Chondrocyte (in vitro differentiated cells): ENCODE data around the gene LDOC1. TPM values are rescaled to one million over a fixed set of nuclear protein-coding genes. Genes with fewer than 3 reads are reported as not detected.
"Not testable (repeated sequence)": the region's sequence is repeated elsewhere in the genome, so short reads cannot be mapped to it uniquely, and the experiment has no call there.

Experiments
- DNase-seq: peaks from one replicate; pipeline ENCODE4 v3.0.0; 2021; ENCODE audit warnings: mixed read lengths, low spot score
- H3K27ac Mint-ChIP-seq: one replicate; pipeline ENCODE4 v1.8.0; 2021; ENCODE audit warnings: mild to moderate bottlenecking, moderate library complexity, mixed read lengths; ENCODE audit not compliant: unreplicated experiment
- H3K27me3 Mint-ChIP-seq: 2 replicates; pipeline ENCODE4 v1.8.0; 2021; ENCODE audit warnings: low read depth, mixed read lengths
- H3K36me3 Mint-ChIP-seq: 2 replicates; pipeline ENCODE4 v1.8.0; 2021; ENCODE audit warnings: low read depth, mixed read lengths
- H3K4me1 Mint-ChIP-seq: 2 replicates; pipeline ENCODE4 v1.8.0; 2021; ENCODE audit warnings: low read depth, mild to moderate bottlenecking, mixed read lengths
- H3K4me3 Mint-ChIP-seq: one replicate; pipeline ENCODE4 v1.8.0; 2021; ENCODE audit warnings: mild to moderate bottlenecking, moderate library complexity, mixed read lengths; ENCODE audit not compliant: unreplicated experiment
- H3K9me3 Mint-ChIP-seq: 2 replicates; pipeline ENCODE4 v1.8.0; 2021; ENCODE audit warnings: low read depth, mixed read lengths
- total RNA-seq: library from RNA; stranded (reverse); gene quantifications from 3 replicates; pipeline ENCODE4 v1.2.1, GENCODE V29; 2021
- TF ChIP-seq, protein P1 (sequence below): fragments of 200-600 bp; sonication (generic); IDR thresholded peaks from 2 replicates; pipeline ENCODE4 v1.5.0; 2021; ENCODE audit warnings: antibody characterized with exemption, mild to moderate bottlenecking, moderate library complexity

Gene LDOC1
- total RNA-seq, 1 donor from 2014 or later = 28.6 TPM

DNA sequence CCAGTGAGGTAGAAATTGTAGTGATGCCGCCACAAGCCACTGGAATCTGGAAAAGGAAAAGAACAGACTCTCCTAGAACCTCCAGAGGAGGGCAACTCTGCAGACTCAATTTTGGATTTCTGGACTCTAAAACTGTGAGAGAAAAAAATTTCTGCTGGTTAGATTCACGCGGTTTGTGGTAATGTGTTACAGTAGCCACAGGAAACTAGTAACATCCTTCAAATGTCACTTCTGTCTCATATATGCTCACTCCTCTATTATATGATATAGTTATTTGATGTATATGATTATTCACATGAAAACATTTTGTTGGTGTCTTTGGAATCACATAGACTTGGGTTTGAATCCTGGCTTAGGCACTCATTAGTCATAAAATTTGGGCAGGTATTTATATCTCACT lies 18.8 kb downstream of the LDOC1 start:
- H3K36me3 Mint-ChIP-seq = no peaks in the 10 kb centered on the region
- H3K27me3 Mint-ChIP-seq = no peaks in the 10 kb centered on the region
- TF ChIP-seq, protein P1, sequence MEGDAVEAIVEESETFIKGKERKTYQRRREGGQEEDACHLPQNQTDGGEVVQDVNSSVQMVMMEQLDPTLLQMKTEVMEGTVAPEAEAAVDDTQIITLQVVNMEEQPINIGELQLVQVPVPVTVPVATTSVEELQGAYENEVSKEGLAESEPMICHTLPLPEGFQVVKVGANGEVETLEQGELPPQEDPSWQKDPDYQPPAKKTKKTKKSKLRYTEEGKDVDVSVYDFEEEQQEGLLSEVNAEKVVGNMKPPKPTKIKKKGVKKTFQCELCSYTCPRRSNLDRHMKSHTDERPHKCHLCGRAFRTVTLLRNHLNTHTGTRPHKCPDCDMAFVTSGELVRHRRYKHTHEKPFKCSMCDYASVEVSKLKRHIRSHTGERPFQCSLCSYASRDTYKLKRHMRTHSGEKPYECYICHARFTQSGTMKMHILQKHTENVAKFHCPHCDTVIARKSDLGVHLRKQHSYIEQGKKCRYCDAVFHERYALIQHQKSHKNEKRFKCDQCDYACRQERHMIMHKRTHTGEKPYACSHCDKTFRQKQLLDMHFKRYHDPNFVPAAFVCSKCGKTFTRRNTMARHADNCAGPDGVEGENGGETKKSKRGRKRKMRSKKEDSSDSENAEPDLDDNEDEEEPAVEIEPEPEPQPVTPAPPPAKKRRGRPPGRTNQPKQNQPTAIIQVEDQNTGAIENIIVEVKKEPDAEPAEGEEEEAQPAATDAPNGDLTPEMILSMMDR = no peak
- no peak overlapping the region for H3K4me3 Mint-ChIP-seq
- no peak for DNase-seq
- no peaks in the 10 kb centered on the region for H3K4me1 Mint-ChIP-seq
- no peak overlapping the region for H3K27ac Mint-ChIP-seq
- peaks cover 16% of the 10 kb centered on the region for H3K9me3 Mint-ChIP-seq

- H3K4me1 Mint-ChIP-seq, DNase-seq, H3K27me3 Mint-ChIP-seq, H3K36me3 Mint-ChIP-seq, H3K4me3 Mint-ChIP-seq, H3K27ac Mint-ChIP-seq: not testable (repeated sequence)
- peaks cover 32% of the 10 kb centered on the region for H3K9me3 Mint-ChIP-seq
Measured at GRCh38 chrX:141155231-141155630, 21.7 kb downstream of the LDOC1 start.

DNA sequence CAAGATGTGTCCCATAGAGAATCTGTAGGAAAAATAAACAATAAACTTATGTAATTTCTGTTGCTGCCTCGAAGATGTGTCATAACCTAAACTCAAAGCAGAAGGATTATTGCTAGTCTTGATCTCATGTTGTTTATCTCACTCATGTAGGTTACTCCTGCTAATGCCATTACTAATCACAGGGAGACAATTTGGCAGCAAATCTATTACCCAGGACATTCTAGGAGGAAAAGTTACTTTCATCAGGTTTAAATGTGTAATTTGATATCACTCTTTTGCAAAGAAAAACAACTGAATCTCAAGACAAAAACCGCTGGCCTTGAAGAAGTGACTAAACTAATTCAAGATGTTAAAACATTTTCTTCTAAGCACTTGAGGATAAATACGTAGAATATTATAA lies 34.0 kb downstream of the LDOC1 start:
- no peaks in the 10 kb centered on the region for H3K27me3 Mint-ChIP-seq
- H3K9me3 Mint-ChIP-seq = peaks cover 32% of the 10 kb centered on the region
- no peak overlapping the region for H3K4me3 Mint-ChIP-seq
- H3K27ac Mint-ChIP-seq = no peak overlapping the region
- no peak for DNase-seq
- H3K36me3 Mint-ChIP-seq = no peaks in the 10 kb centered on the region
- TF ChIP-seq, protein P1 = no peak
- no peaks in the 10 kb centered on the region for H3K4me1 Mint-ChIP-seq

- Mint-ChIP-seq H3K4me1 (no peaks in the 10 kb centered on the region), H3K27me3 (no peaks in the 10 kb centered on the region), H3K4me3 (no peak overlapping the region), H3K36me3 (no peaks in the 10 kb centered on the region), H3K27ac (no peak overlapping the region), H3K9me3 (peaks cover 6% of the 10 kb centered on the region)
- DNase-seq = no peak
- TF ChIP-seq, protein P1 = no peak
Measured at GRCh38 chrX:141133272-141133671, 43.7 kb downstream of the LDOC1 start.

DNA sequence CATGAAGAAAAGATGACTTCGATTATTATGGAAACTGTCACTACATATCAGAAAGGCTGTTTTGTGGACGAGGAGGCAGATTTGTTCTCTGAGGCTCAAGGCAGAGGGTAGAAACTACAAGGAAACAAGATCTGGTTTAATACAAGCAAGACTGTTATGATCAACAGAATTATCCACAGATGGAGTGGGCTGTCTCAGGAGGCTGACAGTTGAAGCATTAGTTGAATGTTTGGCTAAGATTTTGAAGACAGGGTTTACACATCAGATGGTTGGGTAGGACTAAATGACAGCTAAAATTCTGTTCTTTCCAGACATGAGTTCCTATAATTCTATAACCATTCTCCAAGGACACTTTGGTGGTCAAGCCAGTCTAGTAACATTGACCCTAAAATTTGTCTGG lies 49.8 kb downstream of the LDOC1 start:
- H3K4me3 Mint-ChIP-seq = no peak overlapping the region
- H3K4me1 Mint-ChIP-seq = no peaks in the 10 kb centered on the region
- no peak overlapping the region for H3K27ac Mint-ChIP-seq
- no peaks in the 10 kb centered on the region for H3K27me3 Mint-ChIP-seq
- peaks cover 7% of the 10 kb centered on the region for H3K9me3 Mint-ChIP-seq
- DNase-seq = no peak
- H3K36me3 Mint-ChIP-seq = no peaks in the 10 kb centered on the region
- TF ChIP-seq, protein P1 = no peak

Other genes with a start within 250 kb of the LDOC1 start
- not detected in 3 replicates for gene SPANXB1, start 174.5 kb downstream of the LDOC1 start, total RNA-seq
- not detected in 3 replicates for gene SPANXC, start 65.4 kb upstream of the LDOC1 start, total RNA-seq